ENCODE measurements around the gene EPN2.

The EPN2 gene

GRCh38 chr17:19313066-19313745 is 76.0 kb downstream of the EPN2 start:
- no peak for DNase-seq

DNA sequence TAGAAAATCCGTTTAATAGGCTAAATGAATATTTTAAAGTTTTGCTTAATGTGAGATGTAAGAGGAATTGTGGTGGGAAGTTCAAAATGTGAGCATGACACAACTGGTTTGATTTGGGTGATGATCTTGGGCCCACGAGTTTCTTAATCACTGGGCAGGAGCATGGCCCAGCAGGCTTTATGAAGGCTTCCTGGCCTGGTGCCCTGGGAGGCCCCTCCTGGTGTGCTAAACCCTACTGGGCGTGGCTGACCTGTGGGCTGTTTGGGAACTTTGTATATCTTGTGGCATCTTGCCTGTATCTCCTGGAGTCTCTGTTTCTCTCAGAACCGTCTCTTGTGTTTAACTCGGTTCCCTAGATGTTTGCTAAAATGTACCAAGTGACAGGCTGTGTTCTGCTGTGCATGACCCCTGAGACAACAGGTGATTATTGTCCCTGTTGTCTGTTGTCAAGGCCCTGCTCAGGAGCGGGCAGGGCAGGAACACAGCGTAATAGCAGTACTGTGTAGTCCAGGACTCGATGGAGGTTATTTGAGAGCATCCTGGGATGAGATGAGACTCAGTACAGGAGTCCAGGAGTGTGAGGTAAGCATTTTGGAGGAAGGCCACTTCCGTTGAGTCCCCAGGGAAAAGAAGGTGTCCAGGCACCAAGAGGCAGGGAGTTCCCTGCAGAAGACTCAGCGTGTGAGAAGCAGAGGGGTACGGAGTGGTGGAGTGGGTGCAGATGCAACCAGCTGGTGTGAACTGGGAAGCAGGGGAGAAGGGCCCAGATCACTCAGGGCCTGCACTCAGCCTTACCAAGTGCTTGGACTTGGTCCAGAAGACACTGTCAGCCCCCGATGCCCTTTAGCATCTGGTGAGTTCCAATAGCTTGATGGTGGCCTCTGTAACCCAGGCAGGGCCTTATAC is 76.8 kb downstream of the EPN2 start:
- DNase-seq: no peak

DNA sequence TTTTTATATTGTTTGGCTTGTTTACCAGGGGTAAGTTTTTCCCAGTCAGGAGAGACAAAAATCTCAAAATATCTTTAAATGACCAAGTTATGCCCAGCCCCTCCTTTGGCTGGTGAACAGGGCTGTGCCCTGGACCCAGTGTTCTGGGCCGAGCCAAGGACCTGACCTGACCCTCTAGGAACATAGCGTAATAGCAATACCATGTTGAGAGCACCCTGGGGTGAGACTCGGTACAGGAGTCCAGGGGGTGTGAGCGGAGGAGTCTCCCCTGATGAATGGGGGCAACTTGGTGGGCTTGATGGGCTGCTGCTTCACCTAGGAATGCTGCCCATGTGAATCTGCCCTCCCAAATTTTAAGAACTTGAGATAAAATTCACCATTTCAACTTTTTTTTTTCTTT is 77.9 kb downstream of the EPN2 start:
- DNase-seq: no peak

GRCh38 chr17:19316761-19317358 is 79.7 kb downstream of the EPN2 start:
- DNase-seq: no peak

GRCh38 chr17:19317359-19318095 is 80.4 kb downstream of the EPN2 start:
- DNase-seq: no peak

DNA sequence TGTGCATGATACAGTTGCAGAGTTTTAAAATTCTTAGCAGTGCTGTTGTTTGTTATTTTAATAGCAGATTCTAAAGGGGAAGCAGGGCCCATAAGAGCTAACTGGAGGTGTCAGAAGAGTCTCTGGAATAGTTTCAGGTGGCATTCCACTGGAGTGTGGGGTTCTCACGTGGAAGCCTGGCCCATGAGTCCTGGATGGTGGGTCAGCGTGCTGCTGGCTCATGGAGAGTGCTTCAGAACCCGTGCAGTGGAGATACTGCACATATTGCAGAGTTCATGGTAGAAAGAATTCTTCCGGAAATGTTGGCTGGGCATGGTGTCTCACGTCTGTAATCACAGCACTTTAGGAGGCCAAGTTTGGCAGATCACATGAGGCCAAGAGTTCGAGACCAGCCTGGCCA is 81.4 kb downstream of the EPN2 start:
- no peak for DNase-seq

GRCh38 chr17:19319771-19320505 is 82.8 kb downstream of the EPN2 start:
- DNase-seq: no peak

DNA sequence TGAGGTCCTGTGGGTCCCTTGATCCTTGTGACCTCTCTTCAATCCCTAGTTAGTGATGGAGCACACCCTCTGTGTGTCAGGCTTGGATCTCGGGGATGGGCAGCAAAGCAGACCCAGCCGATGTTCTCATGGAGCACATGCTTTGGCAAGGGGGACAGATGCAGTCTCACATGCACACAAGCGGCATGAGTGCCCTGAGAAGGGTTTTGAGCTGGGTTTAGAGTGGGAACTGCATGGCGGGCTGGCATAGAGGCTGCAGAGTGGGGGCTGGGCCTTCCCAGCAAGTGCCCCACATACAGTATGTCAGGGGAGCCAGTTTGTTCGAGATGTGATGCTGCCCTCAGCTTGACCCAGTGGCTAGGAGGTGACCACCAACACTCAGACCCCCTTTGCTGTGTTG is 83.7 kb downstream of the EPN2 start:
- DNase-seq: no peak

DNA sequence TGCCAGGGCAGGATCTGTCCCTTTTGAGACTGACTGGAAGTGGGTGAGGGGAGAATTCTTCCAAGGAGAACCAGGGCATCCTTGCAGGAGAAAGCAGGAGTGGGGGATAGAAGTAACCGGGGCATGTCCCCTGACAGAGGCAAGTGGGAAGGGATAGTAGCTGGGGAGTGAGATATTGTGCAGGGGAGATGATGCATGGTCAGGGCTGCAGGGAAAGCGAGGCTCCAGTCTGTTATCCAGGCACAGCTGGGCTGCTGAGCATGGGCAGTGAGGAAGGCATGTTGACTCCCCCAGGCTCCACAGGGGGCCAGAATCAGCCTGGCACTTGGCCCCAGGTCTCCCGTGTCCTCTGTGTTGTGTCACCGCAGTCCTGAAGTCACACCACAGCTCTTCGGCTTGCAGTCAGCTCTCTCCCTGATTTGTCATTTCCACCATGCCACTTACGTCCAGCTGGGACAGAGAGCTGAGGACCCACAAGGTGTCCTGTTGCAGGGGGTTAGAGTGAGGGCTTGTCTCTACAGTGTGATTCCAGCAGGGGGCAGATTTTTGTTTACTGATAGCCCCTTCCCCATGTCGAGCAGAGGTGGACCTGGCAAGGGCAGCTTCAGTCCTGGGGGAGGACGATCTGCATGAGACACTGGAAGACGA is 84.4 kb downstream of the EPN2 start:
- no peak for DNase-seq

DNA sequence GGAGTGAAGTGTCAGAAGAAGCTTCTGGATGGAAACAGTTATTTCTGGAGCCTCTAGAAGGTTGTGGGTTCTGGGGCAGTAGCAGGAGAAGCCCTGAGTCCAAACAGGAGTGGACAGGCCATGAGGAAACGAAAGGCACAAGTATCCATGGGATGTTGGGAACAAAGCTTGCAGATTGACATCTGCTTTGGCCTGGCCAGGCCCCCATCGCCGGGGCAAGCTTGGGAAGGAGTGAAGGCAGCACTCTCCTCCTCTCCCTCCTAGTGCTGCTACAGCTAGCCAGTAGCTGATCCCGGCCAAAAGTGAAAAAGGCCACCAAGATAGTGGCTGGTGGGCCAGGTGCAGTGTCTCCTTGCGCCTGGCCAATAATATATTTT is 85.0 kb downstream of the EPN2 start:
- DNase-seq: no peak

DNA sequence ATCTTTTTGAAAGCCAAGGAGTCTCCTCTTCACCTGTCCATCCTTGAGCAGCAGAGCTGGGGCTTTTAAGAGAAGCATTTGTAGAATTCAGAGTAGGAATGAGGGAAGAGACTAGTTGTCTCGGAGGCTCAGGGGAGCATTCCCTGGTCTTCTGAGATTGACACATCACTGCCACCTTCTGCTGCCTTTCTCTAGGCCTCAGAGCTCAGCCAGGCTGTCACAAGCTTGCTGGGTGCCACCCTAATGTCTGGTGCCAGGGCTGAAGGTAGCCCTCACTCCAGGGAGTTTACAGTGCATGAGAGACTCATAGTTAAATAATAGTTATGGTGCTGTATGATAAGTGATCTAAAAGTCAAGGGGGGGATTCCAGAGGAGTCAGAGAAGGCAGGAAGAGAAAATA is 85.7 kb downstream of the EPN2 start:
- no peak for DNase-seq

DNA sequence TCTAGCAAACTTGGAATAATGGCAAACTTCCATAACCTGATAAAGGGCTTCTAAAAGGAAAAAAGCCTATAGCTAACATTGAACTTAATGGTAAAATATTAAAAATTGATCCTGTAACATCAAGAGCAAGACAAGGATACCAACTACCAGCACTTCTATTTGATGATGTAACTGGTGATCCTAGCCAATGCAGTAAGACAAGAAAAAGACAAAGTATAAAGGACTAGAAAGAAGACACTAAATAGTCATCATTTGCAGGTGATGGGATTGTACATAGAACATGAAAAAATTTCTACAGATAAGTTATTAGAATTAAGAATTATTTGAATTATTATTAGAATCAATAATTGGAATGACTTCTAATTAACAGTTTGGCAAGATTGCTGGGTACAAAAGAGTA is 88.4 kb downstream of the EPN2 start:
- DNase-seq: no peak

DNA sequence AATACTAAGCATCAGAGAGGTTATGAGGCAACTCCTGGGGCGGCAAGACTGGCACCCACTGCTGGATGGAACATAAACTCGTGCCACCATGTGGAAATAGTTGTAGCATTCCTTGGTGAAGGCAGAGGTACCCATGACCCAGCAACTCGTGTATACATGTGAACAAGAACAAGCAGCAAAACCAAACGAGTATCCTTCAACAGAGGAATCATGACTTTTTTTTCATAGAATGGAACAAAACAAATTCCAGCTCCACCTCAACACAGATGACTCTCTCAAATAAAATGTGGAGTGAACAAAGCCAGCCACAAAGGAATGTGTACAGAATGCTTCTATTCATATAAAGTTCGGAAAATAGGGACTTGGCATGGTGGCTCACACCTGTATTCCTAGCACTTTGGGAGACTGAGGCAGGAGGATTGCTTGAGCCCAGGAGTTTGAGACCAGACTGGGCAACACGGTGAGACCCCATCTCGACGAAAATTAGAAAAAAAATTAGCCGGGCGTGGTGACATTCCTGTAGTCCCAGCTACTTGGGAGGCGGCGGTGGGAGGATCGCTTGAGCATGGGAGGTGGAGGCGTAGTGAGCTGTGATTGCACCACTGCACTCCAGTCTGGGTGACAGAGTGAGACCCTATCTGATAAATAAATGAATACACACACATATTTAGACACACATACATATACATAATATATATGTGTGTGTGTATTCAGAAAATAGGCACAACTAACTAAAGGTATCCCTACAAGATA is 90.0 kb downstream of the EPN2 start:
- DNase-seq: no peak

DNA sequence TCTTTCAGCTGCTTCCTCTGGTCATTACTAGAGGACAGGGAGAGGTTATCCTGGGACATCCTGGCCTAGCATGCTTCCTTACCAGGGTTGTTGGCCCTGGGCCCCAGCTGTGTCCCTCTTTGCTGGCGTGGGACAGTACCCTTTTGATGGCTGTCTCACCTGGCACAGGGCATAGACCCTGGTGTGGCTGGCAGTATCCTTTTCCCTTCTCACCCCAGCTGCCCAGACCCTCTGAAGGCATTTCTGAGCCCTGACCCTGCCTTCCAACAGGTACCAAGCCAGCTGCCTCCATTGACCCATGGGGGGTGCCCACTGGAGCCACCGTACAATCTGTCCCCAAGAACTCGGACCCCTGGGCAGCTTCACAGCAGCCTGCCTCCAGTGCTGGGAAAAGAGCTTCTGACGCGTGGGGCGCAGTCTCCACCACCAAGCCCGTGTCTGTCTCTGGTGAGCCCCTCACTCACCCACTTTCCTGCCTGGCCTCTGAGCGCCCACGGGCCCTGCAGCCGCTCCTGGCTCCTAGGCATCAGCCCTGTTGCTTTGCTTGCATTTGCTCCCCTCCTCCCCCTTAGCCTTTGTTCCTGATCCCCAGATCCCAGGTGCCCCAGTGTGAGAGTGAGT is 91.4 kb downstream of the EPN2 start:
- no peak for DNase-seq

DNA sequence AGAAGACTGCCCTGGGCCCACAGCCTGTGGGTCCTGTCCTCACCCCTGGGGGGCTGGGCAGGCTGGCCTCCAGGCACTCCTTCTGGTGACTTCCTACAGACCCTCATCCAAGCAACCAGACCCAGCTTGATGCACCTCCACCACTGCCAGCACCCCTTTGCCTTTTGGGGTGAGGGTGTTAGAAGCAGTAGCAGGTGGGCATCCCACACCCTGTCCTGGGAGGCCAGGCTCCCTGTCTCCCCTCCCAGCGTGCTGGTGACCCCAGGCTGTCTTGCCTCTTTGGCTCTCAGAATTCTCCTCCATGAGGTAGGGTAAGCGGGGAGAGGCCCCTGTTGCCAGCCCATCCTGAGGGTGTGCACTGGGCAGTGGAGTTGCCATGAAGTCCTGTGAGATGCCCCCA is 92.0 kb downstream of the EPN2 start:
- DNase-seq: no peak

- DNase-seq: no peak
Observed at GRCh38 chr17:19329839-19330238, 92.7 kb downstream of the EPN2 start.

DNA sequence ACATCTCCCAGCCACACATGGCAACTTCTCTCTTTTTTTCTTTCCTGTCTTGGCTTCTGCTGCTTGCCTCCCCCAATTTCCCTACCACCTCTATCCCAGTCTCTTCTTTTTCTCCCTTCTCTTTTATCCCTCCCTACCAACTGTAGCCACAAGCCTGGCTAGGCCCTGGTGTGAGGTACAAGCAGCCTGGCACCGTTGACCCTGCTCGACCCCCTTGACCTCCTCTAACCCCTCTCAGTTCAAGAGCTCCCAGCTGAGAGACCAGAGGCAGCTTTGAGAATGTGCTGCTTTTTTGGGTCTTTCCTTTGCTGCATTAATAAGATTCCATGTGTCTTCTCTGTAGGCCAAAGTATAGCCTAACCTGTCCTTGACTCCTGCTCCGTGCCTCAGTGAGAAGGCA is 93.1 kb downstream of the EPN2 start:
- no peak for DNase-seq

GRCh38 chr17:19331134-19331533 is 94.0 kb downstream of the EPN2 start:
- no peak for DNase-seq

DNA sequence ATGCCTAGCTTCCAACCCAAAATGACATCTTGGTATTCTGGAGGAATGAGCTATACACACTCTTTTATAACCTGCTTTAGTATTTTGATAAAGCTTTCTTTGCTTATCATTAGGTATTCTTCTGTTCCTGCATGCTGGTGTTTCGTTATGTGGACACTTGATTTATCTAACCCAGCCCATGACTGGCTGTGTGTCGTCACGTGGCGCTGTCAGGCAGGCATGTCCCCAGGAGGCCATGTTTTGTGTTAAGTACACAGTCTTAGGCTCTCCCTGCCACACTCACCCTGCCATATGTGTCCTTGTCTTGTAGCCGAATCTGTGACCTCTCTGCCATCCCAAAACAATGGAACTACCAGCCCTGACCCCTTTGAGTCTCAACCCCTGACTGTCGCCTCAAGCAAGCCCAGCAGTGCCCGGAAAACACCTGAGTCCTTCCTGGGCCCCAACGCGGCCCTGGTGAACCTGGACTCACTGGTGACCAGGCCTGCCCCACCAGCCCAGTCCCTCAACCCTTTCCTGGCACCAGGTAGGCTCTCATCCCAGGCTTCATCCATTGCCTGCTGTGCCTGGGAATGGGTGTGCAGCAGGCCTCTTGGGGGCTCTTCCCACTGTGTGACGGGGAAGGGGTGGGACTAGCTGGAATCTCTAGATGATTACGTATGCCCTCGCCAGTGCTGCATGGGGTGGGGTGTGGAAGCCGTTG is 94.5 kb downstream of the EPN2 start:
- no peak for DNase-seq
